Neural cell (in vitro differentiated cells): Measurements from ENCODE around the gene TENM3. TPM values are rescaled to one million over a fixed set of nuclear protein-coding genes. Genes with fewer than 3 reads are reported as not detected.

Experiments
- H2AFZ ChIP-seq: fragments of 200-600, 300-800 bp; sonication (generic), shearing (Covaris generic); 2 replicates; pipeline ENCODE4 v1.6.0; 2014; ENCODE audit warnings: low read depth, mild to moderate bottlenecking, antibody characterized with exemption, low read length, moderate library complexity
- H3F3A ChIP-seq: fragments of 200-600 bp; shearing (Covaris generic); 2 replicates; pipeline ENCODE4 v1.6.1; 2016; ENCODE audit warnings: mild to moderate bottlenecking, moderate library complexity, mixed read lengths, antibody characterized with exemption, low read length; ENCODE audit not compliant: insufficient read depth, poor library complexity, severe bottlenecking
- H3K27ac ChIP-seq: fragments of 200-600, 300-800 bp; sonication (generic), shearing (Covaris generic); 2 replicates; pipeline ENCODE4 v1.5.1; 2014; ENCODE audit warnings: mild to moderate bottlenecking, low read length, moderate library complexity
- H3K27me3 ChIP-seq: fragments of 300-800, 200-600 bp; sonication (generic), shearing (Covaris generic); 2 replicates; pipeline ENCODE4 v1.6.0; 2014; ENCODE audit warnings: mild to moderate bottlenecking, low read depth, low read length, moderate library complexity; ENCODE audit not compliant: insufficient read depth
- H3K36me3 ChIP-seq: fragments of 300-800, 200-600 bp; sonication (generic), shearing (Covaris generic); 2 replicates; pipeline ENCODE4 v1.5.1; 2014; ENCODE audit warnings: mild to moderate bottlenecking, antibody characterized with exemption, low read length, moderate library complexity; ENCODE audit not compliant: insufficient read depth
- H3K4me2 ChIP-seq: fragments of 300-800, 200-600 bp; sonication (generic), shearing (Covaris generic); 2 replicates; pipeline ENCODE4 v1.6.0; 2014; ENCODE audit warnings: mild to moderate bottlenecking, low read length
- H3K4me3 ChIP-seq: fragments of 300-800, 200-600 bp; sonication (generic), shearing (Covaris generic); 2 replicates; pipeline ENCODE4 v1.5.1; 2014; ENCODE audit warnings: mild to moderate bottlenecking, low read length, moderate library complexity
- H3K79me2 ChIP-seq: fragments of 200-600 bp; shearing (Covaris generic); replicated peaks from 2 replicates; pipeline ENCODE4 v1.6.0; 2014; ENCODE audit warnings: mild to moderate bottlenecking, low read length, moderate library complexity; ENCODE audit not compliant: insufficient read depth
- H3K9ac ChIP-seq: fragments of 300-800, 200-600 bp; sonication (generic), shearing (Covaris generic); 2 replicates; pipeline ENCODE4 v1.6.1; 2016; ENCODE audit warnings: mild to moderate bottlenecking, low read length, mixed read lengths
- H3K9me2 ChIP-seq: fragments of 200-600 bp; shearing (Covaris generic); 2 replicates; pipeline ENCODE4 v1.6.1; 2016; ENCODE audit warnings: mild to moderate bottlenecking, low read length, mixed read lengths; ENCODE audit not compliant: insufficient read depth
- H3K9me3 ChIP-seq: fragments of 200-600, 300-800 bp; sonication (generic), shearing (Covaris generic); 2 replicates; pipeline ENCODE4 v1.6.1; 2016; ENCODE audit warnings: mild to moderate bottlenecking, mixed run types, low read length, moderate library complexity, mixed read lengths
- H4K20me1 ChIP-seq: fragments of 200-600 bp; shearing (Covaris generic); 2 replicates; pipeline ENCODE4 v1.6.1; 2016; ENCODE audit warnings: mild to moderate bottlenecking, mixed run types; ENCODE audit not compliant: insufficient read depth
- EP300 ChIP-seq: fragments of 450-650 bp; conservative IDR thresholded peaks from 2 replicates; pipeline ENCODE4 v1.6.1; 2014; ENCODE audit warnings: antibody characterized with exemption, mild to moderate bottlenecking, moderate library complexity; ENCODE audit not compliant: poor library complexity, severe bottlenecking
- EZH2 ChIP-seq: fragments of 200-600, 300-800 bp; shearing (Covaris generic), sonication (generic); IDR thresholded peaks from 2 replicates; pipeline ENCODE4 v1.6.1; 2014; ENCODE audit warnings: antibody characterized with exemption, low read length, borderline replicate concordance, mild to moderate bottlenecking; ENCODE audit not compliant: insufficient read depth, poor library complexity, severe bottlenecking
- MXI1 ChIP-seq: fragments of 450-650 bp; conservative IDR thresholded peaks from 2 replicates; pipeline ENCODE4 v1.6.1; 2014; ENCODE audit warnings: antibody characterized with exemption, mild to moderate bottlenecking; ENCODE audit not compliant: poor library complexity, severe bottlenecking
- POLR2AphosphoS5 ChIP-seq: IDR thresholded peaks from 2 replicates; pipeline ENCODE4 v1.6.1; 2012
- RAD21 ChIP-seq: fragments of 450-650 bp; conservative IDR thresholded peaks from 2 replicates; pipeline ENCODE4 v1.6.1; 2014; ENCODE audit warnings: antibody characterized with exemption, mild to moderate bottlenecking, moderate library complexity
- SMC3 ChIP-seq: fragments of 450-650 bp; conservative IDR thresholded peaks from 2 replicates; pipeline ENCODE4 v1.6.1; 2014; ENCODE audit warnings: antibody characterized with exemption, mild to moderate bottlenecking, moderate library complexity; ENCODE audit not compliant: poor library complexity
- TAF1 ChIP-seq: IDR thresholded peaks from 2 replicates; pipeline ENCODE4 v1.6.1; 2012; ENCODE audit warnings: low read depth
- polyA plus RNA-seq: library from polyadenylated mRNA; depleted of rRNA; stranded (reverse); fragments of >200 nt; gene quantifications from 2 replicates; pipeline ENCODE4 v1.2.3, GENCODE V29; 2014
- TF ChIP-seq, protein P1 (sequence below): fragments of 450-650 bp; IDR thresholded peaks from 2 replicates; pipeline ENCODE4 v1.5.1; 2014; ENCODE audit warnings: antibody characterized with exemption, mild to moderate bottlenecking, moderate library complexity; ENCODE audit not compliant: poor library complexity, severe bottlenecking
- TF ChIP-seq, protein P2 (sequence below): IDR thresholded peaks from 2 replicates; pipeline ENCODE4 v1.6.1; 2012; ENCODE audit warnings: borderline replicate concordance

The TENM3 gene
- polyA plus RNA-seq, 1 donor from 2014 or later = 7.3 TPM

DNA sequence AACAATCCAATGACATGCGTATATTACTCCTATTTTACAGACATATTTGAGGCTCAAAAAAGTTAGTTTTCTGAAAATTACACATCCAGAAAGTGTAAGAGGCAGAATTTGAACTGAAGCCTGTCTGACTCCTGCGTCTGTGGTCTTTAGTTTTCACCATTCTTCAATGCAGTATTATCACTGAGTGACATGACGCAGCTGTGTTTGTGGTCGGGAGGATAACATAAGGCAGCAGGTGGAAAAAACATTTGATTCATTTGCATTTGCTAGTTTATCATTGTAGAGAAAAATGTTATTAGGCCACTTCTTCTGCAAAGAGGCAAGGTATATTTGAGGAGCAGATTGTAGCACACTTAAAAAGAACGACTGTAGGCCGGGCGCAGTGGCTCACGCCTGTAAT is 186.7 kb downstream of the TENM3 start:
- no peaks in the 10 kb centered on the region for H3K27me3 ChIP-seq
- H3K79me2 ChIP-seq = no peaks in the 10 kb centered on the region
- no peak overlapping the region for H3K4me2 ChIP-seq
- TF ChIP-seq TAF1 (no peak), EZH2 (no peak), SMC3 (no peak), EP300 (no peak), POLR2AphosphoS5 (no peak), RAD21 (no peak), MXI1 (no peak)
- TF ChIP-seq, protein P1, sequence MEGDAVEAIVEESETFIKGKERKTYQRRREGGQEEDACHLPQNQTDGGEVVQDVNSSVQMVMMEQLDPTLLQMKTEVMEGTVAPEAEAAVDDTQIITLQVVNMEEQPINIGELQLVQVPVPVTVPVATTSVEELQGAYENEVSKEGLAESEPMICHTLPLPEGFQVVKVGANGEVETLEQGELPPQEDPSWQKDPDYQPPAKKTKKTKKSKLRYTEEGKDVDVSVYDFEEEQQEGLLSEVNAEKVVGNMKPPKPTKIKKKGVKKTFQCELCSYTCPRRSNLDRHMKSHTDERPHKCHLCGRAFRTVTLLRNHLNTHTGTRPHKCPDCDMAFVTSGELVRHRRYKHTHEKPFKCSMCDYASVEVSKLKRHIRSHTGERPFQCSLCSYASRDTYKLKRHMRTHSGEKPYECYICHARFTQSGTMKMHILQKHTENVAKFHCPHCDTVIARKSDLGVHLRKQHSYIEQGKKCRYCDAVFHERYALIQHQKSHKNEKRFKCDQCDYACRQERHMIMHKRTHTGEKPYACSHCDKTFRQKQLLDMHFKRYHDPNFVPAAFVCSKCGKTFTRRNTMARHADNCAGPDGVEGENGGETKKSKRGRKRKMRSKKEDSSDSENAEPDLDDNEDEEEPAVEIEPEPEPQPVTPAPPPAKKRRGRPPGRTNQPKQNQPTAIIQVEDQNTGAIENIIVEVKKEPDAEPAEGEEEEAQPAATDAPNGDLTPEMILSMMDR = no peak
- TF ChIP-seq, protein P2, sequence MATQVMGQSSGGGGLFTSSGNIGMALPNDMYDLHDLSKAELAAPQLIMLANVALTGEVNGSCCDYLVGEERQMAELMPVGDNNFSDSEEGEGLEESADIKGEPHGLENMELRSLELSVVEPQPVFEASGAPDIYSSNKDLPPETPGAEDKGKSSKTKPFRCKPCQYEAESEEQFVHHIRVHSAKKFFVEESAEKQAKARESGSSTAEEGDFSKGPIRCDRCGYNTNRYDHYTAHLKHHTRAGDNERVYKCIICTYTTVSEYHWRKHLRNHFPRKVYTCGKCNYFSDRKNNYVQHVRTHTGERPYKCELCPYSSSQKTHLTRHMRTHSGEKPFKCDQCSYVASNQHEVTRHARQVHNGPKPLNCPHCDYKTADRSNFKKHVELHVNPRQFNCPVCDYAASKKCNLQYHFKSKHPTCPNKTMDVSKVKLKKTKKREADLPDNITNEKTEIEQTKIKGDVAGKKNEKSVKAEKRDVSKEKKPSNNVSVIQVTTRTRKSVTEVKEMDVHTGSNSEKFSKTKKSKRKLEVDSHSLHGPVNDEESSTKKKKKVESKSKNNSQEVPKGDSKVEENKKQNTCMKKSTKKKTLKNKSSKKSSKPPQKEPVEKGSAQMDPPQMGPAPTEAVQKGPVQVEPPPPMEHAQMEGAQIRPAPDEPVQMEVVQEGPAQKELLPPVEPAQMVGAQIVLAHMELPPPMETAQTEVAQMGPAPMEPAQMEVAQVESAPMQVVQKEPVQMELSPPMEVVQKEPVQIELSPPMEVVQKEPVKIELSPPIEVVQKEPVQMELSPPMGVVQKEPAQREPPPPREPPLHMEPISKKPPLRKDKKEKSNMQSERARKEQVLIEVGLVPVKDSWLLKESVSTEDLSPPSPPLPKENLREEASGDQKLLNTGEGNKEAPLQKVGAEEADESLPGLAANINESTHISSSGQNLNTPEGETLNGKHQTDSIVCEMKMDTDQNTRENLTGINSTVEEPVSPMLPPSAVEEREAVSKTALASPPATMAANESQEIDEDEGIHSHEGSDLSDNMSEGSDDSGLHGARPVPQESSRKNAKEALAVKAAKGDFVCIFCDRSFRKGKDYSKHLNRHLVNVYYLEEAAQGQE = no peak
- no peaks in the 10 kb centered on the region for H3K36me3 ChIP-seq
- H3K9me3 ChIP-seq = no peaks in the 10 kb centered on the region
- no peak overlapping the region for H3K27ac ChIP-seq
- no peak overlapping the region for H3K9ac ChIP-seq
- no peaks in the 10 kb centered on the region for H3F3A ChIP-seq
- H2AFZ ChIP-seq = no peak overlapping the region
- H3K9me2 ChIP-seq = no peaks in the 10 kb centered on the region
- no peaks in the 10 kb centered on the region for H4K20me1 ChIP-seq
- no peak overlapping the region for H3K4me3 ChIP-seq

GRCh38 chr4:182432819-182433218 is 189.6 kb downstream of the TENM3 start:
- H3K9ac ChIP-seq = no peak overlapping the region
- no peaks in the 10 kb centered on the region for H3K9me3 ChIP-seq
- H3K36me3 ChIP-seq = no peaks in the 10 kb centered on the region
- no peaks in the 10 kb centered on the region for H3F3A ChIP-seq
- no peaks in the 10 kb centered on the region for H3K9me2 ChIP-seq
- H4K20me1 ChIP-seq = no peaks in the 10 kb centered on the region
- TF ChIP-seq SMC3 (no peak), MXI1 (no peak), EP300 (no peak), EZH2 (no peak), POLR2AphosphoS5 (no peak)
- TF ChIP-seq, protein P1 = no peak
- TF ChIP-seq, protein P2 = no peak
- no peaks in the 10 kb centered on the region for H3K27me3 ChIP-seq
- no peak overlapping the region for H3K27ac ChIP-seq
- H2AFZ ChIP-seq = no peak overlapping the region
- no peaks in the 10 kb centered on the region for H3K79me2 ChIP-seq
- no peak overlapping the region for H3K4me2 ChIP-seq
- no peak overlapping the region for H3K4me3 ChIP-seq
